ENCODE measurements around the gene TTC33. TPM values are rescaled to one million over a fixed set of nuclear protein-coding genes. Genes with fewer than 3 reads are reported as not detected.

Gene TTC33
- total and polyA plus RNA-seq, 2 donors (not counting 1 experiment from before 2014, with no cell fraction given): 2.1 to 15.8 TPM

DNA sequence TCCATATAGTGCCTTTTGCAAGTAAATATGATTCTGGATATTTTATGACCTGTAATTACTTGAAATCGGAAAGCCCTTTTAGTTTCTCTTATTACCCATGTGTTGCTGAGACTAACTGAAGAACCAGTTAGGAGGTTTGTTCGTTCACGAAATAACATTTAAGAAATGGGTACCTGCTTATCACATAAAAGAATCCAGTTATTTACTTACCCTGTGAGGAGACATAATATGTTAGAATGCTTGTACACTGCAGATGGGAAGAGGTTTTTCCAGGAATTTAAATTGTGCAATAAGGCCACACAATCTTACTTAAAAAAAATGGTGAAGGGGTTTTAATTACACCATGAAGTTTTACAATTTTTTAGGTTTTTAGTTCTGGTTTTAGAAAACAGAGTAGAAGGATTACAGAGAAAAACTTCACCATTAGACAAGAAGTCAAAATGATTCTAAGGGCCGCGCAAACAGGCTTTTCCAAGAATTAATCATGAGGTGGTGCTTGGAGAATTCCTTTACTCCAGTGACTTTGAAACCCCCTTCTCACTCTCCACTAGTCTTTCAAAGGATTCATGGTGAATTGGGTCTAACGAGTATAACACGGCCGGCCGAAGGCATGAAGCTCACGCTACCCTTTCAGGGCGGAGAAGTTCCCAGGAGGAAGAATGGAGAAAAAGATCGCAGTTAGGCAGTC, 77.2 kb downstream of the TTC33 start:
- Mint-ChIP-seq H3K4me3 (peak overlapping the region; percentile 94), H3K4me1 (peaks cover 43% of the 10 kb centered on the region), H3K27ac (peak overlapping the region; percentile 92), H3K9me3 (ENCODE audit: insufficient read depth) (no peaks in the 10 kb centered on the region), H3K27me3 (no peaks in the 10 kb centered on the region)
- POLR2A ChIA-PET: no interaction called here
- WGBS (ENCODE audit: insufficient coverage): no CpG with 5 or more reads among the region's 12 CpGs
- Histone ChIP-seq H3K4me1 (ENCODE audit: control insufficient read depth in 2 of 2, insufficient read depth in 2 of 2, low read length in 2 of 2) (peaks cover 23 to 36% of the 10 kb centered on the region in 2 donors), H3K9me3 (ENCODE audit: control extremely low read depth in 1 of 3, control insufficient read depth in 2 of 3, insufficient read depth in 1 of 3, low read length in 2 of 3) (no peaks in the 10 kb centered on the region), H4K20me1 (ENCODE audit: control insufficient read depth, insufficient read depth, low read length, poor library complexity, severe bottlenecking) (no peaks in the 10 kb centered on the region), H3K79me2 (ENCODE audit: control insufficient read depth, insufficient read depth, low read length) (peaks cover 25% of the 10 kb centered on the region), H3K36me3 (replicated peaks in 1 of 2; ENCODE audit: control extremely low read depth in 1 of 2, control insufficient read depth in 1 of 2, extremely low read depth in 1 of 2, insufficient read depth in 2 of 2, low read length in 1 of 2) (no peaks in the 10 kb centered on the region), H3K4me2 (replicated peaks; ENCODE audit: low read depth, low read length, poor library complexity, severe bottlenecking) (peak overlapping the region; percentile 93), H2AFZ (ENCODE audit: insufficient read depth, low read depth, low read length, poor library complexity, severe bottlenecking) (peak overlapping the region; percentile 65), H3K9ac (ENCODE audit: low read length) (peak overlapping the region; percentile 90), H3K27me3 (replicated peaks in 1 of 4; ENCODE audit: control extremely low read depth in 1 of 4, control insufficient read depth in 3 of 4, insufficient read depth in 4 of 4, low read length in 3 of 4) (no peaks in the 10 kb centered on the region), H3K27ac (ENCODE audit: low read length in 2 of 2) (peak overlapping the region; percentile 89 to 96), H3K4me3 (ENCODE audit: control extremely low read depth in 1 of 5, extremely low read depth in 1 of 5, insufficient read depth in 1 of 5, low read depth in 2 of 5, low read length in 4 of 5) (peak overlapping the region; percentile 80 to 89 (median 84))
- no peak for TF ChIP-seq EZH2 (IDR thresholded peaks at IDR 0.05; ENCODE audit: borderline replicate concordance, insufficient read depth, low read depth, low read length, poor library complexity, severe bottlenecking)
- TF ChIP-seq, protein P1, sequence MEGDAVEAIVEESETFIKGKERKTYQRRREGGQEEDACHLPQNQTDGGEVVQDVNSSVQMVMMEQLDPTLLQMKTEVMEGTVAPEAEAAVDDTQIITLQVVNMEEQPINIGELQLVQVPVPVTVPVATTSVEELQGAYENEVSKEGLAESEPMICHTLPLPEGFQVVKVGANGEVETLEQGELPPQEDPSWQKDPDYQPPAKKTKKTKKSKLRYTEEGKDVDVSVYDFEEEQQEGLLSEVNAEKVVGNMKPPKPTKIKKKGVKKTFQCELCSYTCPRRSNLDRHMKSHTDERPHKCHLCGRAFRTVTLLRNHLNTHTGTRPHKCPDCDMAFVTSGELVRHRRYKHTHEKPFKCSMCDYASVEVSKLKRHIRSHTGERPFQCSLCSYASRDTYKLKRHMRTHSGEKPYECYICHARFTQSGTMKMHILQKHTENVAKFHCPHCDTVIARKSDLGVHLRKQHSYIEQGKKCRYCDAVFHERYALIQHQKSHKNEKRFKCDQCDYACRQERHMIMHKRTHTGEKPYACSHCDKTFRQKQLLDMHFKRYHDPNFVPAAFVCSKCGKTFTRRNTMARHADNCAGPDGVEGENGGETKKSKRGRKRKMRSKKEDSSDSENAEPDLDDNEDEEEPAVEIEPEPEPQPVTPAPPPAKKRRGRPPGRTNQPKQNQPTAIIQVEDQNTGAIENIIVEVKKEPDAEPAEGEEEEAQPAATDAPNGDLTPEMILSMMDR (IDR thresholded peaks at IDR 0.05): no peak
- intact Hi-C loops (cut with micrococcal nuclease): loop anchor here (1.0 to 5.0 kb wide), 5 partner anchors 76 to 645 kb away; partner anchors contain the start of genes RPL37 and TTC33
- ATAC-seq (ENCODE audit: low read depth) (no peak), DNase-seq (no peak)
- CTCF ChIA-PET: interaction anchor here (0.7 to 1.7 kb wide), 3 partner anchors 57 to 623 kb away, joined by 4 to 5 read pairs (median 4); no protein-coding TSS in a partner anchor

- no peak overlapping the region for H3K27ac ChIP-seq (ENCODE audit: low read length in 2 of 2)
- H3K36me3 ChIP-seq (replicated peaks in 1 of 2; ENCODE audit: control extremely low read depth in 1 of 2, control insufficient read depth in 1 of 2, extremely low read depth in 1 of 2, insufficient read depth in 2 of 2, low read length in 1 of 2): no peaks in the 10 kb centered on the region
- peaks cover 19% of the 10 kb centered on the region for H3K79me2 ChIP-seq (ENCODE audit: control insufficient read depth, insufficient read depth, low read length)
- ChIA-PET CTCF (no interaction called here), POLR2A (no interaction called here)
- H2AFZ ChIP-seq (ENCODE audit: insufficient read depth, low read depth, low read length, poor library complexity, severe bottlenecking): no peak overlapping the region
- ATAC-seq (ENCODE audit: low read depth) (no peak), DNase-seq (no peak)
- H3K4me2 ChIP-seq (replicated peaks; ENCODE audit: low read depth, low read length, poor library complexity, severe bottlenecking): peak overlapping the region; percentile 93
- no peak overlapping the region for H3K9ac ChIP-seq (ENCODE audit: low read length)
- no peaks in the 10 kb centered on the region for H3K27me3 ChIP-seq (replicated peaks in 1 of 4; ENCODE audit: control extremely low read depth in 1 of 4, control insufficient read depth in 3 of 4, insufficient read depth in 4 of 4, low read length in 3 of 4)
- intact Hi-C loops (cut with micrococcal nuclease): loop anchor here (2.0 to 5.0 kb wide), 3 partner anchors 77 to 193 kb away; partner anchors contain the start of gene TTC33
- no CpG with 5 or more reads among the region's 2 CpGs for WGBS (ENCODE audit: insufficient coverage)
- no peak for TF ChIP-seq EZH2 (IDR thresholded peaks at IDR 0.05; ENCODE audit: borderline replicate concordance, insufficient read depth, low read depth, low read length, poor library complexity, severe bottlenecking)
- TF ChIP-seq, protein P1 (IDR thresholded peaks at IDR 0.05): no peak
- no peaks in the 10 kb centered on the region for H3K27me3 Mint-ChIP-seq
- H3K4me3 ChIP-seq (ENCODE audit: control extremely low read depth in 1 of 5, extremely low read depth in 1 of 5, insufficient read depth in 1 of 5, low read depth in 2 of 5, low read length in 4 of 5): no peak overlapping the region
- H3K4me1 Mint-ChIP-seq: peaks cover 40% of the 10 kb centered on the region
- no peak overlapping the region for H3K4me3 Mint-ChIP-seq
- H4K20me1 ChIP-seq (ENCODE audit: control insufficient read depth, insufficient read depth, low read length, poor library complexity, severe bottlenecking): no peaks in the 10 kb centered on the region
- H3K9me3 Mint-ChIP-seq (ENCODE audit: insufficient read depth): no peaks in the 10 kb centered on the region
- H3K27ac Mint-ChIP-seq: no peak overlapping the region
- peaks cover 18 to 31% of the 10 kb centered on the region in 2 donors for H3K4me1 ChIP-seq (ENCODE audit: control insufficient read depth in 2 of 2, insufficient read depth in 2 of 2, low read length in 2 of 2)
- H3K9me3 ChIP-seq (ENCODE audit: control extremely low read depth in 1 of 3, control insufficient read depth in 2 of 3, insufficient read depth in 1 of 3, low read length in 2 of 3): no peaks in the 10 kb centered on the region
Measured at GRCh38 chr5:40678026-40678425, 77.7 kb downstream of the TTC33 start.
